ENCODE results near the gene FRAT2.
"Not testable (repeated sequence)": the region's sequence is repeated elsewhere in the genome, so short reads cannot be mapped to it uniquely, and the experiment has no call there.

GRCh38 chr10:97343664-97344063, 9.1 kb upstream of the FRAT2 start:
- not testable (repeated sequence) for TF ChIP-seq EGR1 (IDR thresholded peaks at IDR 0.05; ENCODE audit: borderline replicate concordance in 1 of 2, low read depth in 2 of 2, low read length in 2 of 2); ZNF207 (IDR thresholded peaks at IDR 0.05; ENCODE audit: borderline replicate concordance); ZBTB11 (CRISPR knock-in tag; IDR thresholded peaks at IDR 0.05)
